GM12891 (cell line): ENCODE results near the gene BRAP.

Experiments used
- POLR2A ChIP-seq: IDR thresholded peaks from 2 replicates; pipeline ENCODE4 v1.6.1; 2011; ENCODE audit warnings: low read depth, low read length, control low read depth
- POLR2AphosphoS5 ChIP-seq: IDR thresholded peaks from 2 replicates; pipeline ENCODE4 v1.6.1; 2011; ENCODE audit warnings: low read depth, low read length, control low read depth

DNA sequence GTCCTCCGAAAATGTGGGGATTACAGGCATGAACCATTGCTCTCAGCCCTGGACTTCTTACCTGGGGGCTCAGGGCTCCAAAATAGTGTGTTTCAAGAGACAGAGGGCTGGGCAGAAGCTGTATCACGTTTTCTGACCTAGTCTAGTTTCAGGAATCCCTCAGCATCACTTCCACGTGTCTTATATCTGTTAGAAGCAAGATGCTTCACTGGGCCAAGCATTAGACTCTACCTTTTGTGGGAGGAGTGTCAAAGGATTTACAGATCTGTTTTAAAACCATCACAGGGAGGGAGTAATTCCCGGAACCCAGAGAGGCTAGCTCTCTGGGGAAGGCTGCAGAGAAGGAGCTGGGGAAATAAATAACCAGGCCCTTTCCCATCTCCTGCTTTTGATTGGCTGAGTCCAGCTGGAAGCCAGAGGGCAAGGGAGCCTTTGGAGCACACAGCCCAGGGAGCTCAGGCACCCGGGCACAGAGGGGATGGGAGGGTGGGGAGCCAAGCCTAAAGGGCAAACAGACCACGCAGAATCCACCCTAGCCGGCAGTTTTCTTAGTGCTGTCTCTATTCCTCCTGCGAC, 47.7 kb upstream of the BRAP start:
- TF ChIP-seq POLR2A (no peak), POLR2AphosphoS5 (no peak)
